Ascending aorta (tissue), 2 donors: Measurements from ENCODE around the gene KRTAP9-7. TPM values are rescaled to one million over a fixed set of nuclear protein-coding genes. Genes with fewer than 3 reads are reported as not detected.
"Not testable (repeated sequence)": the region's sequence is repeated elsewhere in the genome, so short reads cannot be mapped to it uniquely, and the experiment has no call there.

Experiments used
- DNase-seq, 2 donors: peaks; one replicate each; pipeline ENCODE4 v3.0.0-alpha.2; 2019; ENCODE audit warnings: low spot score in 2 of 2
- H3K27ac ChIP-seq, 2 donors: fragments of 200-600 bp; sonication (generic); one replicate each; pipeline ENCODE4 v1.5.1; 2016 to 2017; ENCODE audit warnings: mild to moderate bottlenecking in 1 of 2
- H3K27me3 ChIP-seq: fragments of 200-600 bp; sonication (generic); one replicate; pipeline ENCODE4 v1.5.1; 2017
- H3K36me3 ChIP-seq, 2 donors: fragments of 200-600 bp; sonication (generic); one replicate each; pipeline ENCODE4 v1.5.1; 2016
- H3K4me1 ChIP-seq, 2 donors: fragments of 200-600 bp; sonication (generic); one replicate each; pipeline ENCODE4 v1.5.1; 2016 to 2017; ENCODE audit warnings: mild to moderate bottlenecking in 1 of 2
- H3K4me3 ChIP-seq, 2 donors: fragments of 200-600 bp; sonication (generic); one replicate each; pipeline ENCODE4 v1.5.1; 2016 to 2017; ENCODE audit warnings: mild to moderate bottlenecking in 1 of 2
- H3K9me3 ChIP-seq, 2 donors: fragments of 200-600 bp; sonication (generic); one replicate each; pipeline ENCODE4 v1.5.1; 2016
- CTCF ChIP-seq, 3 experiments: fragments of 200-600 bp in 2 of 3; fragments of 450-650 bp in 1 of 3; sonication (generic) in 2 of 3; IDR thresholded peaks; one replicate each; pipeline ENCODE4 v1.5.1; 2016 to 2019; ENCODE audit warnings: antibody characterized with exemption in 3 of 3, mild to moderate bottlenecking in 1 of 3, moderate library complexity in 1 of 3
- intact Hi-C: fragments of 100-400 bp; cut with DNase I; formaldehyde crosslinking; loops from one replicate; pipeline ENCODE4 v1.15.1; 2023
- total RNA-seq: library from RNA; depleted of rRNA; stranded (reverse); fragments of >200 nt; gene quantifications from one replicate; pipeline ENCODE4 v1.1.0, GENCODE V29; 2016

The KRTAP9-7 gene
- total RNA-seq = not detected

GRCh38 chr17:41275648-41276190, at the start of gene KRTAP9-7:
Gene KRTAP9-7 (plus strand): TSS chr17:41275698. CDS start chr17:41275698, 0 bp downstream.
- DNase-seq, H3K27ac ChIP-seq, H3K36me3 ChIP-seq, intact Hi-C loops, H3K9me3 ChIP-seq, H3K4me3 ChIP-seq, H3K27me3 ChIP-seq, H3K4me1 ChIP-seq: not testable (repeated sequence)

- no peaks in the 10 kb centered on the region for H3K4me1 ChIP-seq
- H3K9me3 ChIP-seq = no peaks in the 10 kb centered on the region
- intact Hi-C loops = no loop called here
- TF ChIP-seq CTCF (IDR thresholded peaks at IDR 0.05) = no peak
- no peaks in the 10 kb centered on the region for H3K27me3 ChIP-seq
- H3K4me3 ChIP-seq = no peak overlapping the region
- no peak for DNase-seq
- no peaks in the 10 kb centered on the region for H3K36me3 ChIP-seq
- H3K27ac ChIP-seq = no peak overlapping the region
Measured at GRCh38 chr17:41226051-41226450, 49.4 kb upstream of the KRTAP9-7 start.

GRCh38 chr17:41226598-41227095, 48.9 kb upstream of the KRTAP9-7 start, which contains the start of gene KRTAP9-2:
Gene KRTAP9-2 (plus strand): TSS chr17:41226648. CDS start chr17:41226655, 7 bp downstream.
- H3K27me3 ChIP-seq, H3K36me3 ChIP-seq, H3K4me1 ChIP-seq, H3K9me3 ChIP-seq, DNase-seq, intact Hi-C loops, H3K27ac ChIP-seq, H3K4me3 ChIP-seq: not testable (repeated sequence)

- TF ChIP-seq CTCF (IDR thresholded peaks at IDR 0.05) = no peak
- Histone ChIP-seq H3K27ac (no peak overlapping the region), H3K4me1 (no peaks in the 10 kb centered on the region), H3K4me3 (no peak overlapping the region), H3K9me3 (no peaks in the 10 kb centered on the region), H3K27me3 (no peaks in the 10 kb centered on the region), H3K36me3 (no peaks in the 10 kb centered on the region)
- intact Hi-C loops = no loop called here
- DNase-seq = no peak
Measured at GRCh38 chr17:41230094-41230493, 45.4 kb upstream of the KRTAP9-7 start.

GRCh38 chr17:41231731-41232130, 43.8 kb upstream of the KRTAP9-7 start:
- Histone ChIP-seq H3K36me3 (no peaks in the 10 kb centered on the region), H3K27ac (no peak overlapping the region), H3K4me3 (no peak overlapping the region), H3K4me1 (no peaks in the 10 kb centered on the region), H3K27me3 (no peaks in the 10 kb centered on the region), H3K9me3 (no peaks in the 10 kb centered on the region)
- TF ChIP-seq CTCF (IDR thresholded peaks at IDR 0.05) = no peak
- intact Hi-C loops = no loop called here
- DNase-seq = no peak

- H3K4me1 ChIP-seq, H3K36me3 ChIP-seq, intact Hi-C loops: not testable (repeated sequence)
Measured at GRCh38 chr17:41232399-41233105, 42.9 kb upstream of the KRTAP9-7 start, which contains the start of gene KRTAP9-3. Gene KRTAP9-3 (plus strand): TSS chr17:41232449. CDS start chr17:41232502, 53 bp downstream.

GRCh38 chr17:41237116-41237515, 38.4 kb upstream of the KRTAP9-7 start:
- H3K27me3 ChIP-seq, DNase-seq, intact Hi-C loops, H3K36me3 ChIP-seq, H3K9me3 ChIP-seq, H3K4me3 ChIP-seq, H3K27ac ChIP-seq, H3K4me1 ChIP-seq: not testable (repeated sequence)

More at GRCh38 chr17:41232399-41233105, 42.9 kb upstream of the KRTAP9-7 start, which contains the start of gene KRTAP9-3:
- not testable (repeated sequence) for DNase-seq, H3K27ac ChIP-seq, H3K27me3 ChIP-seq, H3K9me3 ChIP-seq, H3K4me3 ChIP-seq

- H3K4me3 ChIP-seq, H3K27ac ChIP-seq, H3K36me3 ChIP-seq, H3K27me3 ChIP-seq, intact Hi-C loops, H3K4me1 ChIP-seq, DNase-seq, H3K9me3 ChIP-seq: not testable (repeated sequence)
Measured at GRCh38 chr17:41237949-41238437, 37.5 kb upstream of the KRTAP9-7 start, which contains the start of gene KRTAP9-8. Gene KRTAP9-8 (plus strand): TSS chr17:41237999. CDS start chr17:41238052, 53 bp downstream.

- intact Hi-C loops, DNase-seq, H3K36me3 ChIP-seq, H3K27me3 ChIP-seq, H3K4me1 ChIP-seq, H3K4me3 ChIP-seq, H3K9me3 ChIP-seq, H3K27ac ChIP-seq: not testable (repeated sequence)
Measured at GRCh38 chr17:41246995-41247787, 28.3 kb upstream of the KRTAP9-7 start.

- H3K27ac ChIP-seq, intact Hi-C loops, H3K4me1 ChIP-seq, H3K9me3 ChIP-seq, H3K27me3 ChIP-seq, H3K36me3 ChIP-seq, H3K4me3 ChIP-seq, DNase-seq: not testable (repeated sequence)
Measured at GRCh38 chr17:41249637-41250240, 25.8 kb upstream of the KRTAP9-7 start, which contains the start of gene KRTAP9-4. Gene KRTAP9-4 (plus strand): TSS chr17:41249687. CDS start chr17:41249721, 34 bp downstream.
